CD14-positive monocyte (primary cell): Measurements from ENCODE around the gene TPMT. TPM values are rescaled to one million over a fixed set of nuclear protein-coding genes. Genes with fewer than 3 reads are reported as not detected.

Source experiments
- DNase-seq, 3 donors: peaks; one replicate each; pipeline ENCODE4 v3.0.0-alpha.2; 2011 to 2022
- H2AFZ ChIP-seq: 2 replicates; pipeline ENCODE4 v1.6.0; 2012; ENCODE audit warnings: mild to moderate bottlenecking, low read depth, low read length, inconsistent platforms; ENCODE audit not compliant: insufficient read depth, poor library complexity, severe bottlenecking
- H3K27ac ChIP-seq, 2 donors: 1 replicate in 1 of 2; 2 replicates in 1 of 2; pipeline ENCODE4 v1.5.1; 2012 to 2013; ENCODE audit warnings: low read length in 2 of 2, control low read depth in 1 of 2, inconsistent platforms in 1 of 2, low read depth in 1 of 2, mild to moderate bottlenecking in 1 of 2
- H3K27me3 ChIP-seq, 2 donors: one replicate each; pipeline versions ENCODE4 v1.6.0 to v1.6.1; 2011 to 2013; ENCODE audit warnings: low read length in 2 of 2; ENCODE audit not compliant: control insufficient read depth in 2 of 2, insufficient read depth in 2 of 2
- H3K36me3 ChIP-seq, 2 donors: replicated peaks in 1 of 2; 1 replicate in 1 of 2; 2 replicates in 1 of 2; pipeline versions ENCODE4 v1.5.1 to v1.6.1; 2012 to 2013; ENCODE audit warnings: low read length in 2 of 2, control low read depth in 1 of 2, inconsistent platforms in 1 of 2, mild to moderate bottlenecking in 1 of 2; ENCODE audit not compliant: insufficient read depth in 2 of 2, control insufficient read depth in 1 of 2
- H3K4me1 ChIP-seq, 2 donors: 1 replicate in 1 of 2; 2 replicates in 1 of 2; pipeline versions ENCODE4 v1.5.1 to v1.6.1; 2012 to 2013; ENCODE audit warnings: low read length in 2 of 2, control low read depth in 1 of 2, inconsistent platforms in 1 of 2, mild to moderate bottlenecking in 1 of 2, moderate library complexity in 1 of 2; ENCODE audit not compliant: insufficient read depth in 2 of 2, control insufficient read depth in 1 of 2
- H3K4me2 ChIP-seq: replicated peaks from 2 replicates; pipeline ENCODE3; 2012; ENCODE audit warnings: low read length, moderate library complexity, mild to moderate bottlenecking; ENCODE audit not compliant: poor library complexity, severe bottlenecking; ENCODE audit errors: extremely low read depth
- H3K4me3 ChIP-seq, 3 experiments: fragments of 200-600 bp in 1 of 3; sonication (generic) in 1 of 3; replicated peaks in 1 of 3; 1 replicate in 2 of 3; 2 replicates in 1 of 3; pipeline ENCODE4 v1.5.1; 2011 to 2013; ENCODE audit warnings: low read length in 3 of 3, mild to moderate bottlenecking in 3 of 3, control low read depth in 2 of 3, low read depth in 2 of 3, inconsistent platforms in 1 of 3, moderate library complexity in 1 of 3
- H3K79me2 ChIP-seq: 2 replicates; pipeline ENCODE4 v1.6.0; 2012; ENCODE audit warnings: mild to moderate bottlenecking, control low read depth, inconsistent platforms, low read length, moderate library complexity; ENCODE audit not compliant: insufficient read depth
- H3K9ac ChIP-seq: 2 replicates; pipeline ENCODE4 v1.6.0; 2017; ENCODE audit warnings: low read length, mild to moderate bottlenecking; ENCODE audit not compliant: insufficient read depth, poor library complexity, severe bottlenecking
- H3K9me3 ChIP-seq, 2 donors: replicated peaks in 1 of 2; 1 replicate in 1 of 2; 2 replicates in 1 of 2; pipeline versions ENCODE4 v1.5.1 to v1.6.1; 2012 to 2013; ENCODE audit warnings: low read length in 2 of 2, control low read depth in 1 of 2; ENCODE audit not compliant: control insufficient read depth in 1 of 2, insufficient read depth in 1 of 2
- H4K20me1 ChIP-seq: 2 replicates; pipeline ENCODE4 v1.6.0; 2012; ENCODE audit warnings: mild to moderate bottlenecking, low read length, control low read depth, moderate library complexity; ENCODE audit not compliant: insufficient read depth
- H3K27ac Mint-ChIP-seq, 7 donors: one replicate each; pipeline ENCODE4 v1.8.0; 2020; ENCODE audit warnings: mild to moderate bottlenecking in 7 of 7, mixed read lengths in 7 of 7, moderate library complexity in 6 of 7, inconsistent platforms in 2 of 7
- H3K27me3 Mint-ChIP-seq, 3 donors: one replicate each; pipeline ENCODE4 v1.8.0; 2021 to 2022; ENCODE audit warnings: low read depth in 3 of 3, mild to moderate bottlenecking in 3 of 3, mixed read lengths in 3 of 3, moderate library complexity in 3 of 3, inconsistent platforms in 1 of 3
- H3K36me3 Mint-ChIP-seq, 2 donors: one replicate each; pipeline ENCODE4 v1.8.0; 2020; ENCODE audit warnings: mixed read lengths in 2 of 2, inconsistent platforms in 1 of 2, mild to moderate bottlenecking in 1 of 2
- H3K4me1 Mint-ChIP-seq: one replicate; pipeline ENCODE4 v1.8.0; 2020; ENCODE audit warnings: mild to moderate bottlenecking, mixed read lengths
- H3K4me3 Mint-ChIP-seq, 2 donors: one replicate each; pipeline ENCODE4 v1.8.0; 2020; ENCODE audit warnings: mild to moderate bottlenecking in 2 of 2, mixed read lengths in 2 of 2, moderate library complexity in 1 of 2
- H3K9me3 Mint-ChIP-seq, 7 donors: one replicate each; pipeline ENCODE4 v1.8.0; 2020 to 2022; ENCODE audit warnings: mixed read lengths in 7 of 7, mild to moderate bottlenecking in 6 of 7, moderate library complexity in 6 of 7, inconsistent platforms in 2 of 7
- CTCF ChIP-seq: fragments of 200-600 bp; IDR thresholded peaks from one replicate; pipeline ENCODE4 v1.8.0; 2022; ENCODE audit warnings: antibody characterized with exemption, mild to moderate bottlenecking
- WGBS: methylation state at CpG from one replicate; pipeline ENCODE4 v1.1.5; 2013; ENCODE audit warnings: missing lambda C conversion rate; ENCODE audit not compliant: insufficient coverage; 5-methylcytosine and 5-hydroxymethylcytosine counted together
- intact Hi-C, 2 donors: fragments of 100-400 bp; cut with micrococcal nuclease; formaldehyde crosslinking; loops; one replicate each; pipeline versions ENCODE4 v1.15.0 to v1.15.1; 2023
- polyA plus RNA-seq, 3 donors: library from polyadenylated mRNA; depleted of rRNA in 1 of 3; unstranded in 2 of 3; stranded (reverse) in 1 of 3; fragments of 300-500 nt in 2 of 3; fragments of >200 nt in 1 of 3; fragmentation: Illumina TruSeq in 2 of 3; gene quantifications; 1 replicate in 2 of 3; 2 replicates in 1 of 3; pipeline ENCODE4 v1.2.3, GENCODE V29; 2012 to 2021

The TPMT gene
- polyA plus RNA-seq, 3 donors = 10.5 to 33.1 (median 27.5) TPM

- Mint-ChIP-seq H3K4me1 (no peaks in the 10 kb centered on the region), H3K27me3 (peaks cover 0 to 2% (median 2%) of the 10 kb centered on the region in 3 donors), H3K9me3 (peaks cover 0 to 2% (median 0%) of the 10 kb centered on the region in 7 donors), H3K4me3 (no peak overlapping the region), H3K27ac (peak overlapping the region in 1 of 7 donors; percentile 47), H3K36me3 (no peaks in the 10 kb centered on the region)
- Histone ChIP-seq H3K4me3 (no peak overlapping the region), H3K4me1 (no peaks in the 10 kb centered on the region), H3K79me2 (no peaks in the 10 kb centered on the region), H2AFZ (no peak overlapping the region), H3K4me2 (no peak overlapping the region), H3K27ac (no peak overlapping the region), H3K36me3 (no peaks in the 10 kb centered on the region), H3K27me3 (no peaks in the 10 kb centered on the region), H4K20me1 (no peaks in the 10 kb centered on the region), H3K9me3 (no peaks in the 10 kb centered on the region), H3K9ac (no peak overlapping the region)
- intact Hi-C loops = no loop called here
- WGBS = no CpG with 5 or more reads among the region's 2 CpGs
- TF ChIP-seq CTCF = no peak
- DNase-seq = no peak
These were observed 39.5 kb downstream of the TPMT start for GRCh38 chr6:18115356-18115755.

GRCh38 chr6:18110162-18110561 is 44.7 kb downstream of the TPMT start:
- H3K9ac ChIP-seq = no peak overlapping the region
- H3K4me1 ChIP-seq = no peaks in the 10 kb centered on the region
- no peak for DNase-seq
- H3K9me3 Mint-ChIP-seq = peaks cover 7 to 21% (median 15%) of the 10 kb centered on the region in 7 donors
- no peak overlapping the region for H2AFZ ChIP-seq
- no peaks in the 10 kb centered on the region for H3K79me2 ChIP-seq
- intact Hi-C loops = no loop called here
- no peak overlapping the region for H3K4me2 ChIP-seq
- H3K4me3 Mint-ChIP-seq = no peak overlapping the region
- no peaks in the 10 kb centered on the region for H3K27me3 Mint-ChIP-seq
- H3K36me3 ChIP-seq = no peaks in the 10 kb centered on the region
- H3K4me3 ChIP-seq = no peak overlapping the region
- no peaks in the 10 kb centered on the region for H3K27me3 ChIP-seq
- H3K36me3 Mint-ChIP-seq = peaks cover 0 to 3% of the 10 kb centered on the region in 2 donors
- H3K9me3 ChIP-seq = peaks cover 4 to 10% of the 10 kb centered on the region in 2 donors
- H4K20me1 ChIP-seq = no peaks in the 10 kb centered on the region
- H3K27ac ChIP-seq = no peak overlapping the region
- TF ChIP-seq CTCF = no peak
- no peak overlapping the region for H3K27ac Mint-ChIP-seq
- no peaks in the 10 kb centered on the region for H3K4me1 Mint-ChIP-seq
